GM21367 (cell line): ENCODE data around the gene ERP27.

ENCODE experiments used
- ATAC-seq: cut with Tn5 transposase; IDR thresholded peaks from one replicate; pipeline ENCODE4 v1.9.1; 2021; ENCODE audit not compliant: unreplicated experiment

The ERP27 gene

GRCh38 chr12:14938301-14938700, at the start of gene ERP27:
ERP27 (minus strand) TSS chr12:14938537; CDS start chr12:14938508, 29 bp downstream.
- ATAC-seq: no peak

GRCh38 chr12:14988035-14988434, 49.7 kb upstream of the ERP27 start:
- ATAC-seq: no peak

- no peak for ATAC-seq
These were observed 48.1 kb upstream of the ERP27 start for GRCh38 chr12:14986449-14986848.

- ATAC-seq: no peak
These were observed 46.5 kb upstream of the ERP27 start for GRCh38 chr12:14984766-14985285.

- no peak for ATAC-seq
These were observed 45.7 kb upstream of the ERP27 start for GRCh38 chr12:14984036-14984435.

GRCh38 chr12:14982991-14983390, 44.7 kb upstream of the ERP27 start:
- no peak for ATAC-seq

GRCh38 chr12:14982562-14982961, 44.2 kb upstream of the ERP27 start:
- ATAC-seq: no peak

GRCh38 chr12:14981049-14981448, 42.7 kb upstream of the ERP27 start:
- no peak for ATAC-seq

GRCh38 chr12:14979468-14979867, 41.1 kb upstream of the ERP27 start:
- ATAC-seq: no peak

GRCh38 chr12:14976658-14977057, 38.3 kb upstream of the ERP27 start:
- no peak for ATAC-seq

- ATAC-seq: no peak
These were observed 37.1 kb upstream of the ERP27 start for GRCh38 chr12:14975457-14975856.

- no peak for ATAC-seq
These were observed 36.3 kb upstream of the ERP27 start for GRCh38 chr12:14974633-14975032.

GRCh38 chr12:14972816-14973215, 34.5 kb upstream of the ERP27 start, which contains the start of gene PDE6H:
PDE6H (plus strand) TSS chr12:14973042; CDS start chr12:14978013, 4,971 bp downstream.
- ATAC-seq: no peak

- ATAC-seq: no peak
These were observed 32.1 kb upstream of the ERP27 start for GRCh38 chr12:14970473-14970872.

GRCh38 chr12:14968478-14968877, 30.1 kb upstream of the ERP27 start:
- no peak for ATAC-seq

GRCh38 chr12:14965221-14965620, 26.9 kb upstream of the ERP27 start:
- ATAC-seq: no peak

GRCh38 chr12:14964406-14964805, 26.1 kb upstream of the ERP27 start:
- ATAC-seq: no peak

- no peak for ATAC-seq
These were observed 25.2 kb upstream of the ERP27 start for GRCh38 chr12:14963520-14963919.

GRCh38 chr12:14962797-14963196, 24.5 kb upstream of the ERP27 start:
- no peak for ATAC-seq

- ATAC-seq: no peak
These were observed 23.8 kb upstream of the ERP27 start for GRCh38 chr12:14962153-14962539.

- ATAC-seq: peak; percentile 60
These were observed 23.3 kb upstream of the ERP27 start, which contains the start of gene ARHGDIB for GRCh38 chr12:14961466-14962152. ARHGDIB (minus strand) TSS chr12:14961601; CDS start chr12:14950712, 10,889 bp downstream.

- ATAC-seq: peak; percentile 26
These were observed 22.5 kb upstream of the ERP27 start for GRCh38 chr12:14960548-14961465.
